NCI-H1092 (cell line): ENCODE data around the gene RNF31.
"Not testable (repeated sequence)": the region's sequence is repeated elsewhere in the genome, so short reads cannot be mapped to it uniquely, and the experiment has no call there.

Experiments used
- DNase-seq: peaks from one replicate; lab custom pipeline; 2025; lab: John Stamatoyannopoulos, UW

Gene RNF31

GRCh38 chr14:24146978-24147760 is at the start of gene RNF31:
Gene RNF31 (plus strand): TSS chr14:24147498. CDS start chr14:24147699, 201 bp downstream.
- peak; percentile 99 for DNase-seq

- no peak for DNase-seq
Measured at GRCh38 chr14:24098229-24098926, 48.9 kb upstream of the RNF31 start.

- DNase-seq = peak; percentile 43
Measured at GRCh38 chr14:24098927-24099813, 48.1 kb upstream of the RNF31 start.

- no peak for DNase-seq
Measured at GRCh38 chr14:24100197-24100981, 46.9 kb upstream of the RNF31 start.

- no peak for DNase-seq
Measured at GRCh38 chr14:24100982-24101494, 46.3 kb upstream of the RNF31 start.

GRCh38 chr14:24102357-24103048 is 44.8 kb upstream of the RNF31 start:
- no peak for DNase-seq

GRCh38 chr14:24103451-24103850 is 43.8 kb upstream of the RNF31 start:
- no peak for DNase-seq

GRCh38 chr14:24105609-24106239 is 41.6 kb upstream of the RNF31 start:
- not testable (repeated sequence) for DNase-seq

- no peak for DNase-seq
Measured at GRCh38 chr14:24106672-24107271, 40.5 kb upstream of the RNF31 start.

GRCh38 chr14:24108336-24108874 is 38.9 kb upstream of the RNF31 start:
- no peak for DNase-seq

GRCh38 chr14:24110060-24110459 is 37.2 kb upstream of the RNF31 start:
- DNase-seq = no peak

- DNase-seq = no peak
Measured at GRCh38 chr14:24110523-24110922, 36.8 kb upstream of the RNF31 start.

- DNase-seq = peak; percentile 51
Measured at GRCh38 chr14:24113379-24113800, 33.9 kb upstream of the RNF31 start.

GRCh38 chr14:24113801-24114531 is 33.3 kb upstream of the RNF31 start:
- peak; percentile 91 for DNase-seq

- peak; percentile 100 for DNase-seq
Measured at GRCh38 chr14:24114532-24115421, 32.5 kb upstream of the RNF31 start, which contains the start of the genes DCAF11 and NRL. Gene DCAF11 (plus strand): TSS chr14:24114777. CDS start chr14:24115595, 818 bp downstream. Gene NRL (minus strand): TSS chr14:24114949. CDS start chr14:24082848, 32,101 bp downstream.

GRCh38 chr14:24115422-24116127 is 31.7 kb upstream of the RNF31 start:
- no peak for DNase-seq
